CD8-positive, alpha-beta memory T cell (primary cell): Measurements from ENCODE around the gene DNM2. TPM values are rescaled to one million over a fixed set of nuclear protein-coding genes. Genes with fewer than 3 reads are reported as not detected.
"Not testable (repeated sequence)": the region's sequence is repeated elsewhere in the genome, so short reads cannot be mapped to it uniquely, and the experiment has no call there.

ENCODE experiments used
- CTCF ChIA-PET: fragments of 350-600 bp; sonication (Branson Sonifier 250); formaldehyde crosslinking; loops from one replicate; lab custom pipeline; 2021; ENCODE audit warnings: antibody characterized with exemption; lab: Charles Lee
- POLR2A ChIA-PET: fragments of 350-600 bp; sonication (Branson Sonifier 250); formaldehyde crosslinking; loops from one replicate; lab custom pipeline; 2021; ENCODE audit warnings: antibody characterized with exemption; lab: Charles Lee
- DNase-seq, 5 donors: peaks; one replicate each; pipeline versions ENCODE4 v3.0.0 to v3.0.0-alpha.2; 2020 to 2022; ENCODE audit warnings: mixed read lengths in 1 of 5
- H3K27ac ChIP-seq: one replicate; pipeline ENCODE4 v1.7.0; 2013; ENCODE audit warnings: low read depth, mild to moderate bottlenecking, low read length, moderate library complexity
- H3K27me3 ChIP-seq: 2 replicates; pipeline ENCODE4 v1.7.0; 2013; ENCODE audit warnings: low read length, mild to moderate bottlenecking; ENCODE audit not compliant: insufficient read depth, poor library complexity, severe bottlenecking
- H3K36me3 ChIP-seq: 2 replicates; pipeline ENCODE4 v1.7.0; 2013; ENCODE audit warnings: mild to moderate bottlenecking, low read length, moderate library complexity; ENCODE audit not compliant: insufficient read depth
- H3K4me1 ChIP-seq: 2 replicates; pipeline ENCODE4 v1.7.0; 2013; ENCODE audit warnings: mild to moderate bottlenecking, low read length, moderate library complexity; ENCODE audit not compliant: insufficient read depth
- H3K4me3 ChIP-seq: 2 replicates; pipeline ENCODE4 v1.7.0; 2013; ENCODE audit warnings: mild to moderate bottlenecking, low read length
- H3K9me3 ChIP-seq: 2 replicates; pipeline ENCODE4 v1.7.0; 2013; ENCODE audit warnings: mild to moderate bottlenecking, low read length
- H3K27ac Mint-ChIP-seq, 8 donors: one replicate each; pipeline ENCODE4 v1.8.0; 2020 to 2021; ENCODE audit warnings: mixed read lengths in 8 of 8, mild to moderate bottlenecking in 6 of 8, inconsistent platforms in 3 of 8, moderate library complexity in 3 of 8
- H3K27me3 Mint-ChIP-seq, 2 donors: one replicate each; pipeline ENCODE4 v1.8.0; 2020 to 2021; ENCODE audit warnings: mixed read lengths in 2 of 2, mild to moderate bottlenecking in 1 of 2, moderate library complexity in 1 of 2
- H3K36me3 Mint-ChIP-seq, 3 donors: one replicate each; pipeline ENCODE4 v1.8.0; 2020 to 2021; ENCODE audit warnings: mixed read lengths in 3 of 3, inconsistent platforms in 1 of 3, mild to moderate bottlenecking in 1 of 3
- H3K4me1 Mint-ChIP-seq, 3 donors: one replicate each; pipeline ENCODE4 v1.8.0; 2020 to 2021; ENCODE audit warnings: mixed read lengths in 3 of 3, inconsistent platforms in 1 of 3, mild to moderate bottlenecking in 1 of 3
- H3K4me3 Mint-ChIP-seq, 7 donors: one replicate each; pipeline ENCODE4 v1.8.0; 2020 to 2021; ENCODE audit warnings: mixed read lengths in 7 of 7, mild to moderate bottlenecking in 6 of 7, moderate library complexity in 4 of 7, inconsistent platforms in 2 of 7
- H3K9me3 Mint-ChIP-seq, 5 donors: one replicate each; pipeline ENCODE4 v1.8.0; 2020 to 2022; ENCODE audit warnings: mixed read lengths in 5 of 5, mild to moderate bottlenecking in 3 of 5, moderate library complexity in 2 of 5, inconsistent platforms in 1 of 5
- polyA plus RNA-seq: library from polyadenylated mRNA; unstranded; fragments of 300-500 nt; fragmentation: Illumina TruSeq; gene quantifications from one replicate; pipeline ENCODE4 v1.2.3, GENCODE V29; 2021
- total RNA-seq, 2 experiments: library from RNA; stranded (reverse); gene quantifications; one replicate each; pipeline ENCODE4 v1.2.3, GENCODE V29; 2021

DNM2 gene
- total and polyA plus RNA-seq, 3 experiments from 2014 or later = 105 to 165 (median 154) TPM

DNA sequence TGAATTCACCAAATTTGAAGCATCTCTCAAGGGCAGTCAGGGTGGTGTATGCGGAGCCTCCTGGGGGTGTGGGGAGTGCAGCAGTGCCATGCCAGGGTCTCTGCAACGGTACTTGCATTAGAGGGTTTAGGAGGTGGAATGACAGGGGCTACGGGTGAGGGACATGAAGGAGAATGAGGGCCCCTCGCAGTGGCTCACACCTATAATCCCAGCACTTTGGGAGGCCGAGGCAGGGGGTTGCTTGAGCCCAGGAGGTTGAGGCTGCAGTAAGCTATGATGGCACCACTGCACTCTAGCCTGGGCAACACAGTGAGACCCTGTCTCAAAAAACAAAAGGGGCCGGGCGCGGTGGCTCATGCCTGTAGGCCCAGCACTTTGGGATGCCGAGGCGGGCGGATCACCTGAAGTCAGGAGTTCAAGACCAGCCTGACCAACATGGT lies 152.0 kb downstream of the DNM2 start:
- H3K9me3 Mint-ChIP-seq, H3K4me3 ChIP-seq, H3K27ac ChIP-seq, H3K27me3 Mint-ChIP-seq, H3K36me3 Mint-ChIP-seq, H3K9me3 ChIP-seq, POLR2A ChIA-PET, H3K27me3 ChIP-seq, H3K36me3 ChIP-seq: not testable (repeated sequence)
- H3K4me1 ChIP-seq = peaks cover 16% of the 10 kb centered on the region
- DNase-seq = peak in 1 of 5 donors; percentile 58
- H3K4me3 Mint-ChIP-seq = peak overlapping the region in 5 of 7 donors; percentile 30 to 88 (median 75)
- H3K27ac Mint-ChIP-seq = peak overlapping the region in 5 of 8 donors; percentile 23 to 87 (median 59)
- CTCF ChIA-PET = interaction anchor here (0.7 to 2.5 kb wide), 3 partner anchors 11 to 378 kb away, joined by 3 to 15 read pairs (median 8); partner anchors contain the start of gene DNM2
- peaks cover 11 to 25% (median 17%) of the 10 kb centered on the region in 3 donors for H3K4me1 Mint-ChIP-seq

DNA sequence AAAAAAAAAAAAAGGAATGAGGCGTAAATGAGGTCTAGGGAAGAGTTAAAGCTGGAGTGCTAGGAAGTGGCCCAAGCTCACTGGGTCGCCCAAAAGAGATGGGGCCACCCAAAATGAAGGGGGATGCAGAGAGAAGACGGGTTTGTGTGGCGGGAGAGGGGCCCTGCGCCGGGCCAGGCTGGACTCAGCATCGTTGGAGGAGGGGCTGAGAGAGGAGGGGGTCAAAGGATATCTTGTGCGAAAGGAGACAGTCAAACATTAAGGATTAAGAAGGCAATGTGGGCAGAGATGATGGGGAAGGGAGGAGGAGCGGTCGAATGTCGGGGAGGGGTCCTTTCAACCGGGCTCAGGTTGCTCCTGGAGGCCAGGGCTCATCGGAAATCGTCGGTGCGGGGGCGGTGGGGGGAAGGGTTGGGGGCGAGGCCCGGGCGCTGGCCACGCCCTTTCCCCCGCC lies 152.6 kb downstream of the DNM2 start:
- Mint-ChIP-seq H3K36me3 (peaks cover 0 to 3% (median 0%) of the 10 kb centered on the region in 3 donors), H3K4me3 (peak overlapping the region; percentile 69 to 88 (median 79)), H3K27ac (peak overlapping the region; percentile 47 to 92 (median 60)), H3K9me3 (no peaks in the 10 kb centered on the region), H3K27me3 (peaks cover 0 to 1% of the 10 kb centered on the region in 2 donors), H3K4me1 (peaks cover 11 to 26% (median 17%) of the 10 kb centered on the region in 3 donors)
- Histone ChIP-seq H3K4me1 (peaks cover 16% of the 10 kb centered on the region), H3K27me3 (no peaks in the 10 kb centered on the region), H3K9me3 (no peaks in the 10 kb centered on the region), H3K36me3 (no peaks in the 10 kb centered on the region), H3K4me3 (peak overlapping the region; percentile 70), H3K27ac (peak overlapping the region; percentile 57)
- ChIA-PET POLR2A (interaction anchor here (1.0 to 1.5 kb wide), 2 partner anchors 35 to 153 kb away, joined by 7 read pairs; partner anchors contain the start of genes DNM2 and TMED1), CTCF (interaction anchor here (0.7 to 2.5 kb wide), 5 partner anchors 12 to 379 kb away, joined by 3 to 15 read pairs (median 6); partner anchors contain the start of genes DNM2 and TMED1)
- DNase-seq = no peak

DNA sequence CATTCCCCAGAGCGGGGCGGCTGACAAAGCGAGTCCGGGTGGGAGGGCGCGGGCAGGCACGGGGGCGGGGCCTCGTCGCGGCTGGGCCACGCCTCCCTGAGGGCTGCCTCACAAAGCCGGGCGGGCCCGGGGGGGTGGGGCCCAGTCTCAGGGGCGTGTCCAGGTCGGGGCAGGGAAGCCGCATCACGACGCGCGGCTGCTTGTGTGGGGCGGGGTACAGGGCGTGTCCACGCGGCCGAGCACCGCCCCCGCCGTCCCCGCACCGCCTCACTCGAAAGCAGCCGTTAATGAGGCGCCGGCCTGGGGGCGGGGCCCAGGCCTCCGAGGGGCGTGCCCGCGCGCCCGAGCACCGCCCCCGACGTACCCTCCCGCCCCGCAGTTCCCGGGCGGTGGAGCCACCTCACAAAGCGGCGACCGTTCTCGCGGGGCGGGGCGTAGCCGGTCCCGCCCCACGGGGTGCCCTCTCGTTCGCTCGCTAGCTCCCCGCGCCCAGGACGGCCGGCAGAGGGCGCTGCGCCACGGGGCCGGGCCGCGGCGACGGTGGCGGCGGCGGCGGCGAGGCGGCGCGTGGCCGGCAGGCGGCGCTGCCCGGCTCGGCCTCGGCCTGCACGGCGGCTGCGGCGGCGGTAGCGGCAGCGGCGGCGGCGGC lies 153.2 kb downstream of the DNM2 start, which contains the start of gene CARM1:
CARM1 (plus strand) TSS at position 599 of the 649 bp plus-strand sequence. CDS start 150 bp downstream, outside the sequence.
- H3K36me3 Mint-ChIP-seq = peaks cover 0 to 3% (median 0%) of the 10 kb centered on the region in 3 donors
- POLR2A ChIA-PET = interaction anchor here (1.0 to 1.5 kb wide), 2 partner anchors 35 to 153 kb away, joined by 7 read pairs; partner anchors contain the start of genes DNM2 and TMED1
- CTCF ChIA-PET = interaction anchor here (1.0 to 2.5 kb wide), 4 partner anchors 12 to 154 kb away, joined by 4 to 15 read pairs (median 7); partner anchors contain the start of genes DNM2 and TMED1
- H3K36me3 ChIP-seq = no peaks in the 10 kb centered on the region
- H3K4me1 ChIP-seq = peaks cover 16% of the 10 kb centered on the region
- H3K27me3 ChIP-seq = no peaks in the 10 kb centered on the region
- H3K4me3 Mint-ChIP-seq = peak within 1 kb of the TSS; percentile 75 to 95 (median 83)
- peaks cover 11 to 26% (median 17%) of the 10 kb centered on the region in 3 donors for H3K4me1 Mint-ChIP-seq
- DNase-seq = peak; percentile 99
- H3K27ac ChIP-seq = peak within 1 kb of the TSS; percentile 57
- peak within 1 kb of the TSS; percentile 47 to 95 (median 84) for H3K27ac Mint-ChIP-seq
- peak within 1 kb of the TSS; percentile 70 for H3K4me3 ChIP-seq
- H3K9me3 ChIP-seq = no peaks in the 10 kb centered on the region
- H3K27me3 Mint-ChIP-seq = peaks cover 0 to 1% of the 10 kb centered on the region in 2 donors
- H3K9me3 Mint-ChIP-seq = no peaks in the 10 kb centered on the region

DNA sequence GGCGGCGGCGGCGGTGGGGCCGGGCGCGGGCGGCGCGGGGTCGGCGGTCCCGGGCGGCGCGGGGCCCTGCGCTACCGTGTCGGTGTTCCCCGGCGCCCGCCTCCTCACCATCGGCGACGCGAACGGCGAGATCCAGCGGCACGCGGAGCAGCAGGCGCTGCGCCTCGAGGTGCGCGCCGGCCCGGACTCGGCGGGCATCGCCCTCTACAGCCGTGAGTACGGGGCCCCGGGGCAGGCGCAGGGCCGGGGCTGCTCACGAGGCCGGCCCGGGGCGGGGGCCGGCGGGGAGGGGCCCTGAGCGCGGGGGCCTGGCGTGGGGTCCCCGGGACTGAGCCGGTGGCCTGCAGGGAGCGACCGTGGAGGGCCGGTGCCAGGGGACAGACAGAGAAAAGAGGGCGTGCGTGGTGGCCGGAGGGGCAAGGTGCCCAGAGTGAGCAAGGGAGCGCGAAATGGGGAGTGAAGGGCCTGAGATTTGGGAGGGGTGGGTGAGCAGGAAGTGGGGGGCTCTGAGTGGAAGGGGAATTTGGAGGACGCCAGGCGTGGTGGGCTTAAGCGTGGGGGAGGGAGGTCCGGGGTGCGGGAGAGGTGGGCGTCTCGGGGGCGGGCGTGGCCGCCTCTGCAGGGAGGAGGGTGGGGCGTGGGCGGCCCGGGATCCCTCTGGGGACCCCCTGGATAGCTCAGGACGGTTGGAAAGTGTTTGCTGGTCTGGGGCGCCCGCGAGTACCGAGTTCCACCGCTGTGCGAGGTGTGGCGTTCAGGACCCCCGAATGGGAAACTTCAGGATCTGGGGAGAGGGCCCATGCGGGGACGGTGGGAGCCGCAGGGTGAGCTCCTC lies 154.0 kb downstream of the DNM2 start:
- H3K27ac ChIP-seq = peak overlapping the region; percentile 54
- Mint-ChIP-seq H3K4me1 (peaks cover 11 to 31% (median 19%) of the 10 kb centered on the region in 3 donors), H3K27me3 (peaks cover 0 to 1% of the 10 kb centered on the region in 2 donors), H3K4me3 (peak overlapping the region; percentile 75 to 95 (median 81)), H3K9me3 (no peaks in the 10 kb centered on the region), H3K27ac (peak overlapping the region in 7 of 8 donors; percentile 38 to 95 (median 81)), H3K36me3 (peaks cover 0 to 3% (median 0%) of the 10 kb centered on the region in 3 donors)
- no peaks in the 10 kb centered on the region for H3K9me3 ChIP-seq
- DNase-seq = peak in 3 of 5 donors; percentile 19 to 54 (median 24)
- H3K4me3 ChIP-seq = peak overlapping the region; percentile 56
- H3K4me1 ChIP-seq = peaks cover 16% of the 10 kb centered on the region
- no peaks in the 10 kb centered on the region for H3K36me3 ChIP-seq
- ChIA-PET POLR2A (interaction anchor here (0.5 to 1.5 kb wide), 5 partner anchors 10 to 872 kb away, joined by 3 to 7 read pairs (median 3); partner anchors contain the start of genes DNM2 and TMED1), CTCF (interaction anchor here (0.8 to 2.5 kb wide), 8 partner anchors 8 to 155 kb away, joined by 3 to 15 read pairs (median 6); partner anchors contain the start of genes DNM2 and TMED1)
- no peaks in the 10 kb centered on the region for H3K27me3 ChIP-seq

DNA sequence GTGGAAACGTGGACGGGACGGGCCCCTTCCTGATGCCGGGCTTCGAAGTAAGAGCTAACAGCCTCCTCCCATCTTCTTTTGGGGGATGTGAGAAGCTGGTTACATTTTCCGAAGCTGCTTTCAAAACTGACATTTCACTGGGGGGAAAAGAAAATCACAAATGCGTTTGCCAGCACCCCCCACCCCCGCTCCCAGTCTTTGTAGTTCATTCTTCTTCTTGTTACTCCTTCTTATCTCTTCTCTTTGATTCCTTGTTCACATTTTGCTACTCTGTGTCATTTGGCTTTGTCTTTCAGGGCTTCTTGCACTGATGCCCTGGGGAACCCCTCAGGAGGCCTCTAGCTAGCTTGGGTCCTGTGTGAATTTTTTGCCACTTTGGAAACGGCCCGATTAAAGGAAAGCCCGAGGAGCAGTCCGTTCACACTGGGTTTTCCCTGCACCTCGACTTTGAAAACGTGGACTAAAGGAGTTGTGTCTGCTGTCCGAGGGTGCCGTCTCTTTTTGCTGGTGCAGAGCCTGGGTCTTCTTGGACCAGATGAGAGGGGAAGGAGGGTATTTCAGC lies 154.7 kb downstream of the DNM2 start:
- ChIA-PET CTCF (interaction anchor here (0.6 to 2.0 kb wide), 6 partner anchors 8 to 1452 kb away, joined by 3 to 7 read pairs (median 4); no protein-coding TSS in a partner anchor), POLR2A (interaction anchor here (0.5 to 1.0 kb wide), 3 partner anchors 10 to 873 kb away, joined by 3 read pairs; partner anchors contain the start of gene TMED1)
- peak overlapping the region; percentile 54 for H3K27ac ChIP-seq
- Mint-ChIP-seq H3K36me3 (peaks cover 0 to 3% (median 0%) of the 10 kb centered on the region in 3 donors), H3K4me1 (peaks cover 11 to 34% (median 22%) of the 10 kb centered on the region in 3 donors), H3K4me3 (peak overlapping the region; percentile 75 to 95 (median 81)), H3K27ac (peak overlapping the region; percentile 38 to 95 (median 84)), H3K9me3 (no peaks in the 10 kb centered on the region), H3K27me3 (peaks cover 0 to 1% of the 10 kb centered on the region in 2 donors)
- no peaks in the 10 kb centered on the region for H3K27me3 ChIP-seq
- peaks cover 16% of the 10 kb centered on the region for H3K4me1 ChIP-seq
- no peaks in the 10 kb centered on the region for H3K9me3 ChIP-seq
- no peak for DNase-seq
- H3K4me3 ChIP-seq = peak overlapping the region; percentile 56
- H3K36me3 ChIP-seq = no peaks in the 10 kb centered on the region

DNA sequence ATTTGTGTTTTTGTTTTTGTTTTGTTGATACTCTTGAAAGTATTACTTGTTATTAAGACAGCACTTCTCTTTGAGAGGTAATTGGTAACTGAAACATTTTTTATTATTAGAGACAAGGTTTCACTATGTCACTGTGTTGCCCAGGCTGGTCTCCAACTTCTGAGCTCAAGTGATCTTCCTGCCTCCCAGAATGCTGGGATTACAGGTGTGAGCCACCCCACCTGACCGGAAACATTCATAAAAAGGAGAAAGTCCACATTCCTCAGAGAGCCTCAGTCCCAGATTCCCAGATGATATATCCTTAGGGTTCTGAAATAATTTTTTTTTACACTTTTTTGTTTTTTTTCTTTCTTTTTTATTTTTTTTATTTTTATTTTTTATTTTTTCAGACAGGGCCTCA lies 156.1 kb downstream of the DNM2 start:
- Mint-ChIP-seq H3K27ac (peak overlapping the region in 2 of 8 donors; percentile 61 to 77), H3K36me3 (peaks cover 0 to 3% (median 0%) of the 10 kb centered on the region in 3 donors), H3K9me3 (no peaks in the 10 kb centered on the region), H3K4me1 (peaks cover 19 to 41% (median 31%) of the 10 kb centered on the region in 3 donors), H3K4me3 (peak overlapping the region; percentile 39 to 83 (median 65)), H3K27me3 (peaks cover 0 to 1% of the 10 kb centered on the region in 2 donors)
- DNase-seq = no peak
- H3K9me3 ChIP-seq = no peaks in the 10 kb centered on the region
- POLR2A ChIA-PET = no interaction called here
- peaks cover 18% of the 10 kb centered on the region for H3K4me1 ChIP-seq
- H3K27me3 ChIP-seq = no peaks in the 10 kb centered on the region
- no peaks in the 10 kb centered on the region for H3K36me3 ChIP-seq
- H3K27ac ChIP-seq = no peak overlapping the region
- H3K4me3 ChIP-seq = no peak overlapping the region
- CTCF ChIA-PET = interaction anchor here (1.2 to 1.9 kb wide), 3 partner anchors 10 to 62 kb away, joined by 3 to 6 read pairs (median 6); no protein-coding TSS in a partner anchor
